BJ (cell line): ENCODE results near the gene ASB13. TPM values are rescaled to one million over a fixed set of nuclear protein-coding genes. Genes with fewer than 3 reads are reported as not detected.

Experiments
- CTCF ChIA-PET: fragments of 350-600 bp; formaldehyde crosslinking; extraction: SDS; loops from one replicate; lab custom pipeline; 2021; ENCODE audit warnings: antibody characterized with exemption, inconsistent platforms; lab: Yijun Ruan, JAX
- POLR2A ChIA-PET: fragments of 300-600 bp; sonication (Branson Sonifier 250); formaldehyde crosslinking; extraction: SDS; loops from one replicate; lab custom pipeline; 2021; ENCODE audit warnings: antibody characterized with exemption; lab: Charles Lee
- DNase-seq: peaks from one replicate; pipeline ENCODE4 v3.0.0-alpha.2; 2011; ENCODE audit warnings: low read depth
- H3K27me3 ChIP-seq: 2 replicates; pipeline ENCODE4 v1.6.0; 2011; ENCODE audit warnings: low read length; ENCODE audit not compliant: control insufficient read depth, insufficient read depth
- H3K36me3 ChIP-seq: 2 replicates; pipeline ENCODE4 v1.5.1; 2011; ENCODE audit warnings: low read length; ENCODE audit not compliant: control insufficient read depth, insufficient read depth
- H3K4me3 ChIP-seq: 2 replicates; pipeline ENCODE4 v1.5.1; 2011; ENCODE audit warnings: low read depth, mild to moderate bottlenecking, control low read depth, low read length
- polyA minus RNA-seq: library from RNA; depleted of rRNA, polyadenylated mRNA; stranded (reverse); fragments of >200 nt; gene quantifications from 2 replicates; pipeline ENCODE4 v1.2.3, GENCODE V29; 2011; rRNA and poly(A)+ RNA removed
- polyA plus RNA-seq: library from polyadenylated mRNA; depleted of rRNA; stranded (reverse); fragments of >200 nt; gene quantifications from 2 replicates; pipeline ENCODE4 v1.2.3, GENCODE V29; 2011; rRNA removed
- TF ChIP-seq, protein P1 (sequence below): IDR thresholded peaks from 2 replicates; pipeline ENCODE4 v1.5.1; 2011; ENCODE audit warnings: low read depth, mild to moderate bottlenecking, control low read depth, inconsistent platforms, low read length, moderate library complexity; ENCODE audit not compliant: insufficient read depth

Gene ASB13
- polyA plus RNA-seq (6.3 and 8.6 TPM in 2 replicates), polyA minus RNA-seq (6.3 and 9.3 TPM in 2 replicates)

DNA sequence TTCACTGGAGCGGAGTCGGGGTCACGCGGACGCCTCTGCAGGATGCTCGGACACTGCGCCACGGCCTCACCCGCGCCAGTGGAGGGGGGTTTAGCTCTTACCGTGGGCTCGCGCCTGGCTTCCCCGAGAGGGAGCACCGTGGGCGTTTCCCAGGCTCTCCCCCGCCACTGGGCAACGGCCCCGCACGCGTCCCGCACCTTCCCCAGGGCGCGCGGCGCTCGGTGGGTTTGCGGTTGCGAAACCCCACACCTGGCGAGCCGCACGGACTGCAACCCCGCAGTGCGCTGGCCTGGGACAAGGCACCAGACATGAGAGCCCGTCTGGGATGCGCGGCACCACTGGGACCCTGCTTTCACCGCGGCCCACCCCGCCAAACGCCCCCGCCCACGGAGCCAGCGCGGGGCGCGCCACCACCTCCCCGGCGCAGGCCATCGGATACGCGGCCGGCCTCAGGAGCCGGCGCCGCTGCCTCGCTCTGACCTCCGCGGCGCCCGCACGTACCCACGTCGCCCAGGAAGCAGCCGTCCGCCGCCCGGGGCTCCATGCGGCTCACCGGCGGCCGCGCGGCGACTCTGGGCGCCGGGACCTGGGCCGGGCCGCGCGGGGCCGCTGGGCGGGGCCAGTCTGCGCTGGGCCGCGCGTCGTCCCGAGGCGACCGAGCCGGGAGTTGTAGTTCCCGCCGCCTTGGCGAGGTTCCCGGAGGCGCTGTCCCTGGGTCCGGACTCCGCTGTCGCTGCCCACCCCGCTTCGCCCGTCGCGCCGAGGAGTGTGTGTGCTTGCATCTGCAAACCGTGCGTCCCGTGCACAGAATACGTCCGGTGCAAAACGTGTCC, at the start of gene ASB13:
TSS of gene ASB13 (minus strand) at position 588 of the 833 bp plus-strand sequence. CDS start at position 544, 44 bp downstream.
- DNase-seq = no peak
- POLR2A ChIA-PET = no interaction called here
- Histone ChIP-seq H3K36me3 (no peaks in the 10 kb centered on the region), H3K4me3 (peak within 1 kb of the TSS; percentile 64), H3K27me3 (no peaks in the 10 kb centered on the region; the same call in 1 of the 2 replicates)
- TF ChIP-seq, protein P1, sequence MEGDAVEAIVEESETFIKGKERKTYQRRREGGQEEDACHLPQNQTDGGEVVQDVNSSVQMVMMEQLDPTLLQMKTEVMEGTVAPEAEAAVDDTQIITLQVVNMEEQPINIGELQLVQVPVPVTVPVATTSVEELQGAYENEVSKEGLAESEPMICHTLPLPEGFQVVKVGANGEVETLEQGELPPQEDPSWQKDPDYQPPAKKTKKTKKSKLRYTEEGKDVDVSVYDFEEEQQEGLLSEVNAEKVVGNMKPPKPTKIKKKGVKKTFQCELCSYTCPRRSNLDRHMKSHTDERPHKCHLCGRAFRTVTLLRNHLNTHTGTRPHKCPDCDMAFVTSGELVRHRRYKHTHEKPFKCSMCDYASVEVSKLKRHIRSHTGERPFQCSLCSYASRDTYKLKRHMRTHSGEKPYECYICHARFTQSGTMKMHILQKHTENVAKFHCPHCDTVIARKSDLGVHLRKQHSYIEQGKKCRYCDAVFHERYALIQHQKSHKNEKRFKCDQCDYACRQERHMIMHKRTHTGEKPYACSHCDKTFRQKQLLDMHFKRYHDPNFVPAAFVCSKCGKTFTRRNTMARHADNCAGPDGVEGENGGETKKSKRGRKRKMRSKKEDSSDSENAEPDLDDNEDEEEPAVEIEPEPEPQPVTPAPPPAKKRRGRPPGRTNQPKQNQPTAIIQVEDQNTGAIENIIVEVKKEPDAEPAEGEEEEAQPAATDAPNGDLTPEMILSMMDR = no peak
- CTCF ChIA-PET = interaction anchor here (1.1 to 1.3 kb wide), 2 partner anchors 12 to 14 kb away, joined by 4 to 5 read pairs; no protein-coding TSS in a partner anchor

- CTCF ChIA-PET = interaction anchor here (0.6 kb wide), 2 partner anchors 51 to 921 kb away, joined by 3 read pairs; no protein-coding TSS in a partner anchor
- POLR2A ChIA-PET = no interaction called here
- TF ChIP-seq, protein P1 = no peak
- no peak overlapping the region for H3K4me3 ChIP-seq
- no peaks in the 10 kb centered on the region for H3K27me3 ChIP-seq
- no peak for DNase-seq
- no peaks in the 10 kb centered on the region for H3K36me3 ChIP-seq
Measured at GRCh38 chr10:5711642-5712041, 45.2 kb upstream of the ASB13 start.

DNA sequence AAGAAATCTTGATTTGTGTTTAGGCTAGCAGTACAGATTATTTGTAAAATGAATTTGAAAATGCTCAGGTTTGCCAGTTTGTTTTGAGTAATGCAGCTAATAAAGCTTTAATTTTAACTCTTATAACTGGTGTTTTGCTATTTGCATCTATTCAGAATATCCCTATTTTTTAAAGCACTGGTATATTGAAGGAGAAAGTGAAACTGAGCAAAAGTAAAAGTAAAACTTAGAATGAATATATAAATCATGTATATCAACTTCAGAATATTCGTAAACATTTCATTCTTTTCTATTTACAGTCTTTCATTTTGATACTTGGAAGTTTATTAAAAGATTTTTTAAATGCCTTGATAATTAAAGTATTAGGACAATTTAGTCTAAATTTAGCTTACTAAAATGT, 44.5 kb upstream of the ASB13 start:
- CTCF ChIA-PET = interaction anchor here (0.6 to 1.7 kb wide), 2 partner anchors 8 to 51 kb away, joined by 3 to 4 read pairs; no protein-coding TSS in a partner anchor
- TF ChIP-seq, protein P1 = no peak

GRCh38 chr10:5709865-5710264, 43.5 kb upstream of the ASB13 start:
- POLR2A ChIA-PET = no interaction called here
- CTCF ChIA-PET = interaction anchor here (1.7 kb wide), 1 partner anchor 9 kb away, joined by 4 read pairs; no protein-coding TSS in a partner anchor
- no peaks in the 10 kb centered on the region for H3K27me3 ChIP-seq
- no peak overlapping the region for H3K4me3 ChIP-seq
- TF ChIP-seq, protein P1 = no peak
- no peak for DNase-seq
- H3K36me3 ChIP-seq = no peaks in the 10 kb centered on the region

More for the DNA sequence above, 44.5 kb upstream of the ASB13 start:
- Histone ChIP-seq H3K27me3 (no peaks in the 10 kb centered on the region), H3K4me3 (no peak overlapping the region), H3K36me3 (no peaks in the 10 kb centered on the region)
- POLR2A ChIA-PET = no interaction called here
- DNase-seq = no peak

GRCh38 chr10:5708356-5708755, 42.0 kb upstream of the ASB13 start:
- H3K36me3 ChIP-seq = no peaks in the 10 kb centered on the region
- ChIA-PET POLR2A (no interaction called here), CTCF (interaction anchor here (1.1 to 1.2 kb wide), 3 partner anchors 9 to 24 kb away, joined by 3 read pairs; partner anchors contain the start of gene TASOR2)

More at GRCh38 chr10:5708356-5708755, 42.0 kb upstream of the ASB13 start:
- DNase-seq = no peak
- Histone ChIP-seq H3K27me3 (no peaks in the 10 kb centered on the region), H3K4me3 (no peak overlapping the region)
- TF ChIP-seq, protein P1 = no peak
